HG02759 (cell line): ENCODE data around the gene SLC66A2.

ENCODE experiments used
- ATAC-seq: cut with Tn5 transposase; IDR thresholded peaks from one replicate; pipeline ENCODE4 v1.9.1; 2021; ENCODE audit warnings: mild to moderate bottlenecking, moderate library complexity; ENCODE audit not compliant: unreplicated experiment

Gene SLC66A2

DNA sequence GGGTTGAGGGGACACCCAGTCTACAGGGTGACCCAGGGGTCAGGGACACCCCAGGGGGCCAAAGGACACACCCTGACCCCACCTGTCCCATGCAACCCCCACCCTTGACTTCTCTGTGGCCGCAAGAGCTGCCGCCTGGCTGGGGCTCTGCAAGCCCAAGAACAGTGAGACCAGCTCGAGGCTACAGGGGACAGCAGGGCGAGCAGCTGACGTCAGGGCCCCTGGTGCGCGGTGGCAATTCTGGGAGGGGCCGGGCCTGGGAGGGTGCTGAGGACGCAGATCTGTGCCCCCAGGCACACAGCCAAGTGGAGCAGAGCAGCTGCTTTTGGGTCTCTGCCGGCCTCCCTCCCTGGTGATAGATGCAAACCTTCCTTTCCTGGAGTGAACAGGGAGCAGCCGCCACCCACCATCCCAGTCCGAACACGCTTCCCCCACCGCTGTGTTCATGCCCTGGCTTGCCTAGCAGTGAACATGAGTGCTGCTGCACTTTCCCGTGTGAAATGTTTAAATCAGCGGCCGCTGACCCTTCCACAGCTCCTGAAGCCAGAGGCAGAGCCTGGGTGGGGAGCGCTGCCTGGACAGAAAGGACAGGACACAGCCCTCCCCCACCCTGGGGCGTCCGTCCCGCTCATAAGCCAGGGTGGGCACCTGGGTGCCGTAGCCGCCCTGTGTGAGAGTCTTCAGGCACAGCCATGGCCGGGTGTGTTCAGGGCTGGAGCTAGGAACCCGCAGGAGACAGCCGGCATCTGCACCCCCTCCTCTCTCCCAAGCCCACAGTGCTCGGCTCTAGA is 46.9 kb downstream of the SLC66A2 start:
- ATAC-seq: no peak

DNA sequence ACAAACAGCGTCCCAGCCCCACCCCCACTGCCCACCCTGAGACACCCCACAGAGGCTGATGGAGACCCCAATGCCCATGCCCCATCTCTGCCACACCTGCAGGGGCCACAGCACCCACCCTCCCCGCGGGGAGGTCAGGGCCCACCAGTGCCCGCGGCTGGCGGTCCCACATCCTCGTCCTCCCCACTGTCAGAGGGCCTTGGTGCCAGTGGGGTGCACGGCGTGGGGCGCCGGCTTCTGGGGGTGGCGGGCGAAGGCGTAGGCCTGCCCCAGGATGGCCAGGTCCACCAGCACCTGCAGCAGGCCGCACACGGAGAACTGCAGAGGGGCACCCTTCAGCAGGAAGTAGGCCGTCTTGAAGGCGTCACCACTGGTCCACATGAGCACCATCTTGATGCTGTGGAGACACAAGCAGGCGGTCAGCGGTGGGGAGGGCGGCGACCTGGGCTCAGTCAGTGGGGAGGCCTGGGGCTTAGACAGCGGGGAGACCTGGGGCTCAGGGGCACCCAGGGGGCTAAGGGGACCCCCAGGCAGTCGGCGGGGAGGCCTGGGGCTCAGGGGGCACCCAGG is 47.6 kb downstream of the SLC66A2 start:
- ATAC-seq: no peak

DNA sequence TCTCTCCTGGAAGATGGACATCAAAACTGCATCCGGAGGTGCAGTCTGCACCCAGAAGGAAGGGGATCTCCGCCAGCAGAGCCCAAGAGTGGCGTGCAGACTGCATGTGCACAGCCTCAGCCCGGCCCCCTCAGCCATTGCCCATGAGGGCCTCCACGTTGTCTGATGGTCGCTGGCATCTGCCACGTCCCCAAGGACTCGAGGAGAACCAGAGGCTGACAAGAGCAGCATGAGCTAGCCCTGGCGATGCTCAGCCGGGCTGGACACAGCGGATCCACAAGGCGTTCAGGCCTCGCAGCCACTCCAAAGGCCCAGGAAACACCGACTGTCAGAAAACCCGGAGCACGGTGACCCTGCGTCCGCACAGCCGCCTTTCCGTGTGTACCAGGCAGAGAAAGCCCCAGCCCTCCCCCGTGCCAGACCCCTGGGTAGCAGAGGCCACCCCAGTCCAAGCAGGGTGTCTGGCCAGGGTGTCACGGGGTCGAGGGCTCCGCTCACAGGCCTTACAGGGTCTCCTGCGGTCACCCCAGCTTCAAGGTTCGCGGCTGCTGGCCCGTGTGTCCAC is 48.3 kb downstream of the SLC66A2 start:
- no peak for ATAC-seq

DNA sequence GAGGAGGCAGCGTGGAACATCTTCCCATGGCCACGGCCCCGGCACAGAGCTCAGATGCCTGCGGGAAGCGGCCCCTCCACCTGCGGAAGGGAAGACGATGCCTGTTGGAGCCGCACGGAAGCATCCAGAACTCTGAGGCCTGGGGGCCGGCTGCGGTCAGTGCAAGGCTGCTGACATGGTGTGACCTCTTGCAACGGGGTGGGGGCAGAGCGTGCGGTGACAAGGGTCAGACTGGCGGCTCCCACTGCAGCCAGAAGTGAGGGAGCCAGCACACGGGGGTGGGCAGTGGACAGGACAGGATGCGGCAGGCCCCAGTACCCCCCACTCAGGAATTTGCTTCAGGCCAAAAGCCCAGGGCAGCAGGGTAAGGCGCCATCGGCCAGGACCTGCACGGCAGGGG is 48.8 kb downstream of the SLC66A2 start:
- ATAC-seq: no peak

DNA sequence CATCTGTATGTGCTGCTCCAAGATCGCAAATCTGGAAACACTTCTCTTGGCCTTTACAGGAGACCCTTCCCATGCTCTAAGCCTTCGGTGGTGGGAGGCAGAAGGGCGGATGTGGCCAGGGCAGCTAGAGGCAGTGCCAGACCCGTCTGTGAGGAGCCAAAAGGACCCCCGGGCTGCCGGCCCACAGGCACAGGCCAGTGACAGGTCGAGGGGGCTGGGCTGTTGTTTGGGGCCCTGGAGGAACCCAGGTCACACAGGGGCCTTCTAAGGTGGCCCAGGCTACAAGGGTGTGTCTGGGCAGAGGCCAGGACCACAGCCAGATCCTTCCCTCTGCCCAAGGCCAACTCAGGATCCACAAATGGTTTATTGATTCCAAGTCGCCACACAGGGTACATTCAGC is 49.4 kb downstream of the SLC66A2 start:
- ATAC-seq: no peak

DNA sequence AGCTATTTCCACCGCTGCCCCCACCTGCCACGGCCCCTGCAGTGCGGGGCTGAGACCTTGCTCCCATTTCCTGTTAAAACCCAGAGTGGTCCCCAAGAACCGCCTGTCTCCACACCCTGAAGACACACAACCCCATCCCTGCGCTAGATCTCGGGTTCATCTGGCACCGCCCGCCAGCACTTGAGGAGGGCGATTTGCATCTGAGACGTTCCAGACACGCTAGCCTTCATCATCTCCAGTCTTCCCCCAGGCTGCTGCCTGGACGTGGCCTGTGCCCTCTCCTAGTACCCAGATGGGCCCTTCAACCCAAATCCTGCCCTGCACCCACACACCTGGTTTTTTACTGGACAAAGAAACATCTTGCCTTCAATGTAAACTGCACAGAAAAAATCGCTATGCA is 49.8 kb downstream of the SLC66A2 start:
- ATAC-seq: no peak

DNA sequence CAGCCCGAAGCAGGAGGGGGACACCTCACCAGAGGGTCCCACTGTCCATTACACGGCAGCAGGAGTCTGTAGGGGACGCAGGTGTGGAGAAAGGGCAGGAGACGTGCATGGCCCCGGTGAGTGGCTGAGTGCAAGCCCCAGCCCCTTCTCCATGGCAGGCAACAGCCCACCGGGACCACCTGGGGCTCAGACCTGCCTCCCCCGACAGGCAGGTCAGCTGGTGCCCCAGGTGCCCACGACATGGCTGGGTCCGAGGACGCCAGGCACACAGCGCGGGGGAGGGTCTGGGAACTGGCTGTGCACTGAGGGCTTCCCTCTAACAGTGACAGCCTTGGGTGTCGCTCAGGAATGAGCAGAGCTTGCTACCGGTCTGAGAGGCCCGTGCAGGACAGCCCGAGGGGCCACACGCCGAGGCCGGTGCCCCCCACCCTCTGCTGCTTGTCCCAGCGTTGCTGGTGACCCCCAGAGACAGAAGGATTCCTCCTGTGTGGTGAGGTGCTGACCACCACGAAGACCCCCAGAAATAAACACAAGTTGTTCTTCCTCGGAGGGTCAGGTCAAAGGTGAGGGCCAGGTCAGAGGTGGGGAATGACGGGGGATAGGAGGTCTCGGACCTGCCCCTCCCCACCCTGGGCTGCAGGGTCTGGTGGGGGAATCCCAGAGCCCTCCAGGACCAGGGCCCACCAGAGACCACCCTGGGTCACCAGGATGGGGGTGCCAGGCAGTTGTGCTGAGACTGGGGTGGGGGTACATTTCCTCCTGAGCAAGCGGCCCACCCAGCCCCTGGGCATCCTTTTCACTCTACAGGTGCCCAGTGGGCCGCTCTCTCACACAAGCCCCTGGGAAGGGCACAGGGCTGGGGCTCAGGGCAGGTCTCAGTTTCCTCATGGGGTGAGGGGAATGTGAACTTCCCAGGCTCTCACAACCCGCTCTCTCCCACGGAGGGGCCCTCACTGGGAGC is 50.6 kb downstream of the SLC66A2 start:
- ATAC-seq: no peak

DNA sequence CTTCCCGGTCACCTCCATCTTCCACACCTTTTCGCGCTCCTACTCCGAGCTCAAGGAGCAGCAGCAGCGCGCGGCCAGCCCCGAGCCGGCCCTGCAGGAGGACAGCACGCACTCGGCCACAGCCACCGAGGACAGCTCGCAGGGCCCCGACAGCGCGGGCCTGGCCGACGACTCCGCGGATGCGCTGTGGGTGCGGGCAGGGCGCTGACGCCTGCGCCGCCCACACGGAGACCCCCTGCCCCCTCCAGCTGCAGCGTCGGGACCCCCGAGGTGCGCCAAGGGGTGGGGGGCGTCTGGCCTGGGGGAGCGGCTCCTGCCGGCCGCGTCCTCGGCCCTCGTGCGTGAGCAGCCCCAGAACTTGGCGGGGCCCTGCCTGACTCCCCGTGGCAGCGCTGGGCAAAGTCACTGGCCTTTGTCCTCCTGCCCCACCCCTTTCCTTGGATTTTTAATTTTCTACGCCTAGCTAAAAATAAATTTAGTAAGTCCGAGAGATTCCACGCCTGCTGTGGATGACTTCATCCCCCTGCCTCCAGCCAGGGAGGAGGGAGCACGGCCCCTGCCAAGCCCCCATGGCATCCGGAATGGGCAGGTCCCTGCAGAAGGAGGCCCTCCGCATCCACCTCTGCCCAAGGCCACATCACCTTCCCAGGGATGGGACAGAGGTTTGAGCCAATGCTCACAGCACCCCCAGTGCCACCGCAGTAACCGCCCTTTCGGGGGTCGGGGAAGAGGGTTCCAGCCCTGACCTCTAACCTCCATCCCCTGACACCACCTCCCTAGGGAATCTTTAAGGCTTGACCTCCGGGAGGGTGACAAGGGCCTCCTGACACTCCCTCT is 51.6 kb downstream of the SLC66A2 start:
- ATAC-seq: no peak

DNA sequence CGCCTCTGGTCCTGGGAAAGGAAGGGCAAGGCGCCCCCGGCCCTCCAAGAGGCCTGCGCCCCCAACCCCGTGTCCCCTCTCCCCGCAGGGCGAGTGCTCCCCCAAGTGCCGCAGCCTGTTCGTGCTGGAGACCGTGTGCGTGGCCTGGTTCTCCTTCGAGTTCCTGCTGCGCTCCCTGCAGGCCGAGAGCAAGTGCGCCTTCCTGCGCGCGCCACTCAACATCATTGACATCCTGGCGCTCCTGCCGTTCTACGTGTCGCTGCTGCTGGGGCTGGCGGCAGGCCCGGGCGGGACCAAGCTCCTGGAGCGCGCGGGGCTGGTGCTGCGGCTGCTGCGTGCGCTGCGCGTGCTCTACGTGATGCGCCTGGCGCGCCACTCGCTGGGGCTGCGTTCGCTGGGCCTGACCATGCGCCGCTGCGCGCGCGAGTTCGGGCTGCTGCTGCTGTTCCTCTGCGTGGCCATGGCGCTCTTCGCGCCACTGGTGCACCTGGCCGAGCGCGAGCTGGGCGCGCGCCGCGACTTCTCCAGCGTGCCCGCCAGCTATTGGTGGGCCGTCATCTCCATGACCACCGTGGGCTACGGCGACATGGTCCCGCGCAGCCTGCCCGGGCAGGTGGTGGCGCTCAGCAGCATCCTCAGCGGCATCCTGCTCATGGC is 52.4 kb downstream of the SLC66A2 start:
- ATAC-seq: no peak

DNA sequence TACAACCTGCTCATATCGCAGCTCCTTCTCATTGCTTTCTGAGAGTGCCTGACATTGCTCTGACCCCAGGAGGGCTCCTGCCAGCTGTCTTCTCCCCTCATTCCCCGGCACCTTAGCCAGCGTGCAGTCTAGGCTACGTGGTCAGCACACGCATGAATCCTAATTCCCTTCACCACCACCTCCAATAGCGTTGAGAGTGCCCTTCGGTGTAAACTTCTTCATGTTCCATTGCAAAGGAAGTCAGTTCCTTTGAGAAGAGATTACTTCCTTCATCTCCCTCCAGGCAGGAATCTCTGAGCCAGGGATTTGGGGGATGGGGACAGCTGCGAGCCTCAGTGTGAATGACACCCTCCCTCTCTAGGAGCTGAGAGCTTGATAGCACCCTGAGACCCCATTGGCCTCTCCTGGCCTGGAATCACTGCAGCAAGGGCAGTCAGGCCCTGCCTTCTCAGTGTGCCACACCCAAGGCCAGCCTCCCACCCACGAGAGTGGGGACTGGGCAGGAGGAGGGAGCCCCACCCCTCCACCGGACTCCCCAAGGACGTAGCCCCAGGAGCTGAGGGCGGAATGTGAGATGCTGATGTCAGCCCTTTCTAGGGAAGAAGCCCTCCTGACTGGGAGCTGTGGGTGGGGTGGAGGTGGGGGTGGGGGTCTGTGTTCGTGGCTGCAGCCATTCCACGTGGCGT is 53.4 kb downstream of the SLC66A2 start:
- no peak for ATAC-seq

DNA sequence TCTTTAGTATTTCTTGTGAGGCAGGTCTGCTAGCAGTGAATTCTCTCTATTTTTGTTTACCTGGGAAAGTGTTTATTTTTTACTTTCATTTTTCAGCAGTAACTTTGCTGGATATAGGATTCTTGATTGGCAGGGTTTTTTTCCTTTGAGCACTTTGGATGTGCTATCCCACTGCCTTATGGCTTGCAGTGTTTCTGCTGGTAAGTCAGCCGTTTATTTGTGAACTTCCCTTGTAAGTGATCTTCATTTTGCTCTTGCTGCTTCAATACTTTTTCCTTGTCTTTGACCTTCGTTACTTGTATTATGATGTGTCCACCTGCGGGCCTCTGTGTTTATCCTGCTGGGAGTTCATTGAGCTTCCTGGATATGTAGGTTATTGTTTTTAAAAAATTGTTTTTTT is 54.7 kb downstream of the SLC66A2 start:
- no peak for ATAC-seq

DNA sequence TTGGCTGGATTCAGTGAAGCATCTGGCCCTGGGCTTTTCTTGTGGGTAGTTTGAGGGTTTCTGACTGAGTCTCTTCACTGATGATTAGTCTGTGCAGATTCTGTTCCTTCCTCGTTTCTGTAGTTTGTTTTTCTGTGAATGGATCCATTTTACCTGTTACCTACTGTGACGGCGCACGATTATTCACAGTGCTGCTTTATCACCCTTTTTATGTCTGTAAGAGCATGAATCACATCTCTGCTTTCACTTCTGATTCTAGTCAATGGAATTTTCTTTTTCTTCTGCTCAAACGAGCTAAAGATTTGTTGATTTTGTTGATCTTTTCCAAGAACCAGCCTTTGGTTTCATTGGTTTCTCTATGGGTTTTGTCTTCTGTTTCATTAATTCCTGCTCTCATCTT is 60.8 kb downstream of the SLC66A2 start:
- ATAC-seq: no peak

DNA sequence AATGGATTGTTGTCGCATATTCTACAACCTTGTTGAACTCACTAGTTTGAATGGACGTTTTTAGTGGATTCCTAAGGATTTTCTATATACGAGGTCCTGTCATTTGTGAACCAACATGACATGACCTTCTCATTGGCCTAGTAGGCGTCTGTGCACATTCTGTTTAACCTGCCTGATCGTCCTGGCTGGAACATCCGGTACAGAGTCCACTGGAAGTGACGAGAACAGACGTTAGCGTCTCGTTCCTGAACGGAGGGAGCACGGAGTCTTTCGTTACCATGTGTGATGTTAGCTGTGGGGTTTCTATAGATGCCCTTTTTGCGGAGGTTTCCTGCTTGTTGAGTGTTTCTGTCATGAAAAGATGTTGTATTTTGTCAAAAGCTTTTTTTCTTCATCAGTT is 61.9 kb downstream of the SLC66A2 start:
- ATAC-seq: no peak

DNA sequence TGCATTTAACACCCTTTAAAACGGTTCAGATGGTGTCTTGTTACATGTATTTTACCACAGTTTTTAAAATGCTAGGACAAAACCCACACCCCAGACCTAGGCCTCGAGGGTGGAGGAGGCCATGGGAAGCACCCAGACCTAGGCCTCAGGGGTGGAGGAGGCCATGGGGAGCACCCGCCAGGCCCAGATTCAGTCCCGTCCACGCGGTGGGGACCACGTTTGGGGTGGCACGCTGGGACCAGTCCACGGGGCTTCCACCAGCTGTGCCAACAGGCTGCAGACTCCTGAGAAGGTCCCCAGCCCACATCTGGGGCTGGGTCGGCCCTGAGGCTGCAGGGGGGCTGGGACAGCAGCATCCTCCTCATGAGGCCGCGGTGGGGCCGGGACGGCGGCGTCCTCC is 63.4 kb downstream of the SLC66A2 start:
- ATAC-seq: no peak

DNA sequence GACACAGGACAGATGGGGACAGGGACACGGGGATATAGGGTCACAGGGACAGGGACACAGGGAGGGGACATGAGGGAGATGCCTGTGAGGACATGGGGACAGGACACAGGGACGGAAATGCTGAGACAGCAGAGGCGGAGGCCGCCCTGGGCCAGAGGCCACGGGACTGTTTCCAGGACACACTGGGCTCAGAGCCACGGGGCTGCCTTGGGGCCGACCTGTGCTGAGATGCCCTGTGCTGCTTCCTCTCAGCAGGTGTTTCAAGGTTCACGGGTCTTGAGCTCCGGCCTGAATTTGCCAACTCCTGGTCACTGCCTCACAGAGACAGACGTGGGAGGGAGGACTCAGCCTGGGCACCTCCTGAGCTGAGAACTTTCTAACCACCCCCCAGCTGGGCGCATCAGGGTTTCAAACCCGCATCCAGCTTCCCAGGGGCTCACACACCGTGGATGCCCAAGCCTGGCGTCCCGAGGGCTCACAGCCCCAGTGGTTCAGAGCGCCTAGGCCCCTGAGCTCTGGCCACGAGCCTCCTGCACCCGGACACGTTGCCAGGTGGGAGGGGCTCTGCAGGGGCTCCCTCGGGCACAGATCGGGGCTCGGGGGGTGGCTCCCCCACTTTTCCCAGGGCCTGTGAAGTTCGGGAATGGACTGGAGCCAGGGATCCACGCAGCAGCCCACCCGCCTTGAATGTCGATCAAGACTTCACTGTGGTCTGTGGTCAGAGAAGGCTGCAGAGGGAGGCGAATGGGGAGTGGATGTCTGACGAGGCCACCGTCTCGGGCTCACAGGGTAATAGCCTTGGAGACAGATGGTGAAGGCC is 64.1 kb downstream of the SLC66A2 start:
- no peak for ATAC-seq

DNA sequence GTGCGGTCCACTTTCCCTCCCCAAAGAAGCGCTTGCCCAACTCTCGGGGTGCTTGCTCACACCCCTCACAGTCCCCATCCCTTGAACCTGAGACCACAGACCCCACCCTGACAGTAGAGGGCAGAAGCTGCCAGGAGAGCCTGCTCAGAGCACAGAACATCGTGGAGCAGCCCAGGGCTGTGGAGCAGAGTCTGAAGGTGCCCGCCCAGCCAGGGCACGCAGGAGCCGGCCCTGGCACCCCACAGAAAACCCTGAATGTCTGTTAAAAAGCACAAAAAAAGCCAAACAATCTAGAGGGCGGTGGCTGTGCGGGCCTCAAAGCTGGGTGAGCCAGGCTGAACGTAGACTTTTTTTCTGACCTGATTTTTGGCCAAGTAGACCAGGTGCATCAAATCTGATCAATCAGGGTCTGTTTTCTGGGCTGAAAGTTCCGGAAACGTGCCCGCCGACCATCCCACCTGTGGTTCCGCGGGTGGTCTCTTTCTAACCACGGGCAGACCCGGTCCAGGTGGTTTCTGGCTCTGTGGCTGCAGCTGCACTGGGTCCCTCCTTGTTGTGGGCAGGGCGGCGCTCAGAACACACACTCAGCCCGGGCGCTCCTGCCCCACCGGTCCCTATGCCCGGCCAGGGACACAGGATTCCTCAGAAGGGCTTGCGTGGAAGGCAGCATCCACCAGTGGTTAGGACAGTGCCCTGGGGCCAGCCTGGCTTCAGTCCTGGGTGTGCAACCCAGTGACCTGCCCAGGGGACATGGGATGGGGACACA is 66.3 kb downstream of the SLC66A2 start:
- no peak for ATAC-seq

DNA sequence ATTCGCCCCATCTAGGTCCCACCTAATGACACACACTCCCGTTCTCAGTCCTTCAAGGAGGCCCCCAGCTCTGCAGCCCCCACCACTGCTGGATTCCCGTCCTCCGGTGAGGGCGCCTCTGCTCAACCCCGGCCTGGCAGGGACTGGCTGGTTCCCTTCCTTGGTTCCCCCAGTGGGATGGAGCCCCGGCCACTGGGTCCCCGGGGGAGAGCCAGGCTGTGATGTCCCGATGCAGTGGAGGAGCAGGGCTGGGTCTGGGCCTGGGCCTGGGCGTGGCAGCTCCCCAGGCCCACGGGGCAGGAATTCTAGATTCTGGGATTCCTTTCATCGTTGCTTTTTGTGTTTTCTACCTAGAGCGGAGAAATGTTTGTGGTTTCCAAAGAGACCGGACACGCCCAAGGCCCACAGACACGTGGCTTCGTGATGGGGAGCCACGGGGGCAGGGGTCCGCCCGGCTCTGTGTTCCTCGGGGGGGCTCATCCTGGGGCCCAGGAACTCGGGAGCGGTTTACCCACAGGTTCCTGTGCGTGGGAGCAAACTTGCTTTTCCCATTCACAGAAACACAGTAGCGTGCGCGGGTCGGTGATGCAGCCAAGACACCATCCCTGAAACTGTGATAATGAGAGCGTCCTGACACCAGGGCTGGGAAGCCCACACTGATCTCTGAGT is 67.0 kb downstream of the SLC66A2 start:
- ATAC-seq: no peak
